HCT116 (cell line): ENCODE results near the gene SEBOX. TPM values are rescaled to one million over a fixed set of nuclear protein-coding genes. Genes with fewer than 3 reads are reported as not detected.

Experiments
- ATAC-seq: fragments of 200-7000 bp; cut with Tn5 transposase; 2 replicates; pipeline ENCODE4 v1.9.1; 2020; ENCODE audit warnings: mild to moderate bottlenecking, moderate library complexity
- BruUV-seq: library from RNA; stranded (reverse); fragments of 400-500 nt; replicated peaks from 2 replicates; lab custom pipeline; 2021; lab: Mats Ljungman, UMichigan
- CTCF ChIA-PET: fragments of 300-600 bp; sonication (Branson Sonifier 250); formaldehyde crosslinking; loops from one replicate; lab custom pipeline; 2021; ENCODE audit warnings: antibody characterized with exemption; lab: Charles Lee
- POLR2A ChIA-PET: fragments of 300-600, 350-600 bp; sonication (Branson Sonifier 250); formaldehyde crosslinking; loops from one replicate; lab custom pipeline; 2021; ENCODE audit warnings: antibody characterized with exemption; lab: Charles Lee
- RAD21 ChIA-PET, 2 experiments: fragments of 300-600 bp; sonication (Branson Sonifier 250); formaldehyde crosslinking; loops; one replicate each; lab custom pipeline; 2023; ENCODE audit warnings: low total read pairs in 2 of 2; ENCODE audit not compliant: uncharacterized antibody in 2 of 2, unreplicated experiment in 2 of 2, low non-redundant PET in 1 of 2; lab: Charles Lee
- DNase-seq: peaks from one replicate; pipeline ENCODE4 v3.0.0-alpha.2; 2010; ENCODE audit warnings: low read depth, low spot score
- H2AFZ ChIP-seq: fragments of 200-600 bp; shearing (Covaris generic), sonication (generic); 2 replicates; pipeline ENCODE4 v1.6.1; 2017; ENCODE audit warnings: low read depth, mixed run types, mixed read lengths, antibody characterized with exemption, low read length; ENCODE audit not compliant: poor library complexity, severe bottlenecking
- H3K27ac ChIP-seq: 2 replicates; pipeline ENCODE4 v1.5.1; 2012; ENCODE audit warnings: low read depth, low read length
- H3K27me3 ChIP-seq: fragments of 200-600 bp; sonication (generic); 2 replicates; pipeline ENCODE4 v1.6.1; 2016; ENCODE audit warnings: mixed run types, low read length, mixed read lengths; ENCODE audit not compliant: insufficient read depth
- H3K36me3 ChIP-seq, 2 experiments: fragments of 200-500 bp in 1 of 2; fragments of 200-600 bp in 1 of 2; sonication (Bioruptor generic) in 1 of 2; sonication (generic) in 1 of 2; 2 replicates each; pipeline versions ENCODE4 v1.5.1 to v1.6.1; 2014 to 2016; ENCODE audit warnings: low read length in 2 of 2, inconsistent platforms in 1 of 2, mixed read lengths in 1 of 2, mixed run types in 1 of 2; ENCODE audit not compliant: insufficient read depth in 2 of 2, control insufficient read depth in 1 of 2
- H3K4me1 ChIP-seq, 2 experiments: fragments of 200-600 bp in 1 of 2; sonication (generic) in 1 of 2; 2 replicates each; pipeline versions ENCODE4 v1.5.1 to v1.6.1; 2012 to 2017; ENCODE audit warnings: low read length in 2 of 2, inconsistent platforms in 1 of 2, mild to moderate bottlenecking in 1 of 2, mixed read lengths in 1 of 2, mixed run types in 1 of 2, moderate library complexity in 1 of 2; ENCODE audit not compliant: insufficient read depth in 2 of 2, control insufficient read depth in 1 of 2
- H3K4me2 ChIP-seq: fragments of 200-600 bp; sonication (generic); 2 replicates; pipeline ENCODE4 v1.6.1; 2017; ENCODE audit warnings: mixed run types, low read length, mixed read lengths
- H3K4me3 ChIP-seq, 2 experiments: fragments of 200-600 bp in 1 of 2; sonication (generic) in 1 of 2; replicated peaks in 1 of 2; 2 replicates each; pipeline ENCODE4 v1.5.1; 2011 to 2016; ENCODE audit warnings: low read length in 2 of 2, control low read depth in 1 of 2, low read depth in 1 of 2, mild to moderate bottlenecking in 1 of 2, mixed read lengths in 1 of 2, mixed run types in 1 of 2
- H3K79me2 ChIP-seq: fragments of 200-600 bp; sonication (generic); 2 replicates; pipeline ENCODE4 v1.6.1; 2017; ENCODE audit warnings: mild to moderate bottlenecking, mixed run types, low read length, moderate library complexity, mixed read lengths; ENCODE audit not compliant: insufficient read depth
- H3K9ac ChIP-seq: fragments of 200-600 bp; sonication (generic); 2 replicates; pipeline ENCODE4 v1.6.1; 2016; ENCODE audit warnings: low read length, mixed read lengths
- H3K9me2 ChIP-seq: fragments of 200-600 bp; sonication (generic), shearing (Covaris generic); 2 replicates; pipeline ENCODE4 v1.6.1; 2017; ENCODE audit warnings: mixed run types, mild to moderate bottlenecking, moderate library complexity; ENCODE audit not compliant: insufficient read depth
- H3K9me3 ChIP-seq, 2 experiments: fragments of 200-500 bp in 1 of 2; fragments of 200-600 bp in 1 of 2; sonication (Bioruptor generic) in 1 of 2; sonication (generic) in 1 of 2; 2 replicates each; pipeline ENCODE4 v1.6.1; 2014 to 2017; ENCODE audit warnings: low read length in 2 of 2, mixed read lengths in 2 of 2, inconsistent platforms in 1 of 2, low read depth in 1 of 2, mild to moderate bottlenecking in 1 of 2, mixed run types in 1 of 2, moderate library complexity in 1 of 2; ENCODE audit not compliant: control insufficient read depth in 1 of 2, insufficient read depth in 1 of 2
- H4K20me1 ChIP-seq: fragments of 200-600 bp; sonication (generic), shearing (Covaris generic); 2 replicates; pipeline ENCODE4 v1.6.1; 2017; ENCODE audit warnings: mixed run types, mild to moderate bottlenecking, moderate library complexity; ENCODE audit not compliant: insufficient read depth
- CBX3 ChIP-seq: IDR thresholded peaks from 2 replicates; pipeline ENCODE4 v1.6.1; 2012; ENCODE audit warnings: low read depth
- FOSL1 ChIP-seq: IDR thresholded peaks from 2 replicates; pipeline ENCODE4 v1.6.1; 2012; ENCODE audit warnings: low read depth
- JUND ChIP-seq: IDR thresholded peaks from 2 replicates; pipeline ENCODE4 v1.6.1; 2012
- MAX ChIP-seq: IDR thresholded peaks from 2 replicates; pipeline ENCODE4 v1.6.1; 2012
- RAD21 ChIP-seq: IDR thresholded peaks from 2 replicates; pipeline ENCODE4 v1.6.1; 2012; ENCODE audit warnings: low read depth, mild to moderate bottlenecking
- SIN3A ChIP-seq: IDR thresholded peaks from 2 replicates; pipeline ENCODE4 v1.6.1; 2012; ENCODE audit warnings: low read depth
- TCF7L2 ChIP-seq: IDR thresholded peaks from 2 replicates; pipeline ENCODE4 v1.7.0; 2011; ENCODE audit warnings: borderline replicate concordance, inconsistent platforms; ENCODE audit not compliant: insufficient read depth, insufficient read length; ENCODE audit errors: extremely low read depth
- YY1 ChIP-seq: IDR thresholded peaks from 2 replicates; pipeline ENCODE4 v1.6.1; 2011; ENCODE audit warnings: low read length, low read depth, moderate library complexity, mild to moderate bottlenecking; ENCODE audit not compliant: insufficient replicate concordance; ENCODE audit errors: extremely low read depth
- ZFX ChIP-seq: fragments of 450-650 bp; IDR thresholded peaks from 2 replicates; pipeline ENCODE4 v1.6.1; 2017
- ZNF274 ChIP-seq: fragments of 200-500 bp; sonication (Bioruptor generic); IDR thresholded peaks from 2 replicates; pipeline ENCODE4 v1.6.1; 2014; ENCODE audit warnings: mild to moderate bottlenecking, low read depth, low read length, inconsistent platforms
- intact Hi-C: fragments of 100-400 bp; cut with micrococcal nuclease; formaldehyde crosslinking; loops from 2 replicates; pipeline ENCODE4 v1.10.0; 2022
- total RNA-seq: library from RNA; stranded (reverse); gene quantifications from one replicate; pipeline ENCODE4 v1.2.1, GENCODE V29; 2021; ENCODE audit not compliant: unreplicated experiment
- TF ChIP-seq, protein P1 (sequence below): IDR thresholded peaks from 2 replicates; pipeline ENCODE4 v1.6.1; 2011; ENCODE audit warnings: mild to moderate bottlenecking, low read length, moderate library complexity; ENCODE audit not compliant: insufficient replicate concordance; ENCODE audit errors: extremely low read depth

SEBOX gene
- total RNA-seq, 1 experiment from 2014 or later: not detected

- TF ChIP-seq, protein P1, sequence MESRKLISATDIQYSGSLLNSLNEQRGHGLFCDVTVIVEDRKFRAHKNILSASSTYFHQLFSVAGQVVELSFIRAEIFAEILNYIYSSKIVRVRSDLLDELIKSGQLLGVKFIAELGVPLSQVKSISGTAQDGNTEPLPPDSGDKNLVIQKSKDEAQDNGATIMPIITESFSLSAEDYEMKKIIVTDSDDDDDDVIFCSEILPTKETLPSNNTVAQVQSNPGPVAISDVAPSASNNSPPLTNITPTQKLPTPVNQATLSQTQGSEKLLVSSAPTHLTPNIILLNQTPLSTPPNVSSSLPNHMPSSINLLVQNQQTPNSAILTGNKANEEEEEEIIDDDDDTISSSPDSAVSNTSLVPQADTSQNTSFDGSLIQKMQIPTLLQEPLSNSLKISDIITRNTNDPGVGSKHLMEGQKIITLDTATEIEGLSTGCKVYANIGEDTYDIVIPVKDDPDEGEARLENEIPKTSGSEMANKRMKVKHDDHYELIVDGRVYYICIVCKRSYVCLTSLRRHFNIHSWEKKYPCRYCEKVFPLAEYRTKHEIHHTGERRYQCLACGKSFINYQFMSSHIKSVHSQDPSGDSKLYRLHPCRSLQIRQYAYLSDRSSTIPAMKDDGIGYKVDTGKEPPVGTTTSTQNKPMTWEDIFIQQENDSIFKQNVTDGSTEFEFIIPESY: no peak
- TF ChIP-seq TCF7L2: no peak
These were observed 44.6 kb downstream of the SEBOX start (continued) for GRCh38 chr17:28320215-28321061.

DNA sequence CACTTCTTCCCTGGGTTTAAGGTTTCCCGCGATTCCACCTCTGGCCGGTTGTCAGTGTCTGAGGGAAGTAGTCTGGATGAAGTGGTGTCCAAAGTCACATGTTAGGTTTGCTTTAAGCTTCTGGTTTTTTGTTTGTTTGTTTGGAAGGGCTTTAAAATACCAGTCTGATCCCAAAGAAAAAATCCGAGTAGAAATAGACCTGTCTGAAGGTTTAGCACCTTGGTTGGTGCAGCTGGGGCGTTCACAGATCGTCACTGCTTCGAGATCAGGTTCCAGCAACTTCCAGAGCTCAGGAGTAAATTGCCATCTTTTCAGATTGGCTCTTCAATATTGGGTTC is 45.4 kb downstream of the SEBOX start:
- Histone ChIP-seq H3K79me2 (peaks cover 55% of the 10 kb centered on the region), H3K4me3 (peak overlapping the region; percentile 86 to 95), H3K36me3 (peaks cover 0 to 6% of the 10 kb centered on the region in 2 experiments; a peak in 1 of 4 replicates), H3K9ac (peak overlapping the region; percentile 91), H3K4me2 (peak overlapping the region; percentile 98), H2AFZ (no peak overlapping the region), H4K20me1 (no peaks in the 10 kb centered on the region), H3K27me3 (no peaks in the 10 kb centered on the region), H3K9me2 (no peaks in the 10 kb centered on the region), H3K27ac (peak overlapping the region; percentile 71), H3K4me1 (peaks cover 12 to 26% of the 10 kb centered on the region in 2 experiments; a peak in 3 of 4 replicates), H3K9me3 (no peaks in the 10 kb centered on the region)
- intact Hi-C loops: loop anchor here (1.0 to 10.0 kb wide), 2 partner anchors 16 to 55 kb away; partner anchors contain the start of genes IFT20, SARM1, TNFAIP1 and VTN
- TF ChIP-seq ZFX (no peak), FOSL1 (no peak), JUND (no peak), SIN3A (no peak), MAX (no peak), YY1 (no peak), CBX3 (no peak), RAD21 (no peak), ZNF274 (no peak)
- TF ChIP-seq, protein P1: no peak
- ChIA-PET CTCF (interaction anchor here (0.6 to 0.9 kb wide), 2 partner anchors 16 to 106 kb away, joined by 3 read pairs; partner anchors contain the start of genes IFT20 and TNFAIP1), POLR2A (interaction anchor here (2.4 kb wide), 1 partner anchor 16 kb away, joined by 8 read pairs; the partner anchor contains the start of genes IFT20 and TNFAIP1), RAD21 (no interaction called here)
- no TSS peak for BruUV-seq
- ATAC-seq (no peak), DNase-seq (no peak)
